Keratinocyte (primary cell): ENCODE data around the gene TRIM65. TPM values are rescaled to one million over a fixed set of nuclear protein-coding genes. Genes with fewer than 3 reads are reported as not detected.

ENCODE experiments used
- DNase-seq: peaks from one replicate; pipeline ENCODE4 v3.0.0-alpha.2; 2011; ENCODE audit warnings: low read depth, missing footprints, low spot score
- FAIRE-seq: peaks from 2 replicates; lab custom pipeline; 2011; peaks lifted over from hg19 to GRCh38; lab: Jason Lieb, UNC
- H2AFZ ChIP-seq: 2 replicates; pipeline ENCODE4 v1.6.0; 2012; ENCODE audit warnings: low read length, control low read depth, inconsistent platforms; ENCODE audit not compliant: control insufficient read depth
- H3K27ac ChIP-seq: 2 replicates; pipeline ENCODE4 v1.5.1; 2011; ENCODE audit warnings: low read length; ENCODE audit not compliant: control insufficient read depth, insufficient read depth
- H3K27me3 ChIP-seq: 3 replicates; pipeline ENCODE4 v1.6.0; 2011; ENCODE audit warnings: low read length; ENCODE audit not compliant: control insufficient read depth, insufficient read depth; ENCODE audit errors: extremely low read depth
- H3K36me3 ChIP-seq, 2 experiments: 2 replicates in 1 of 2; 3 replicates in 1 of 2; pipeline ENCODE4 v1.5.1; 2011; ENCODE audit warnings: low read length in 2 of 2, mild to moderate bottlenecking in 1 of 2; ENCODE audit not compliant: control insufficient read depth in 2 of 2, insufficient read depth in 2 of 2; ENCODE audit errors: extremely low read depth in 1 of 2
- H3K4me1 ChIP-seq: 3 replicates; pipeline ENCODE4 v1.5.1; 2011; ENCODE audit warnings: low read length; ENCODE audit not compliant: control insufficient read depth, insufficient read depth; ENCODE audit errors: extremely low read depth
- H3K4me2 ChIP-seq: 3 replicates; pipeline ENCODE4 v1.6.0; 2011; ENCODE audit warnings: low read depth, low read length; ENCODE audit not compliant: control insufficient read depth, insufficient read depth; ENCODE audit errors: extremely low read depth
- H3K4me3 ChIP-seq, 3 experiments: fragments of 200-600 bp in 1 of 3; sonication (generic) in 1 of 3; 2 replicates in 2 of 3; 3 replicates in 1 of 3; pipeline ENCODE4 v1.5.1; 2011 to 2016; ENCODE audit warnings: low read length in 3 of 3, mild to moderate bottlenecking in 3 of 3, control low read depth in 2 of 3, inconsistent platforms in 1 of 3, low read depth in 1 of 3, mixed read lengths in 1 of 3, mixed run types in 1 of 3, moderate library complexity in 1 of 3; ENCODE audit not compliant: control insufficient read depth in 2 of 3, insufficient read depth in 2 of 3; ENCODE audit errors: extremely low read depth in 1 of 3
- H3K79me2 ChIP-seq: 2 replicates; pipeline ENCODE4 v1.6.0; 2012; ENCODE audit warnings: low read length; ENCODE audit not compliant: control insufficient read depth, insufficient read depth
- H3K9ac ChIP-seq: 3 replicates; pipeline ENCODE4 v1.6.0; 2011; ENCODE audit warnings: low read length; ENCODE audit not compliant: control insufficient read depth, insufficient read depth; ENCODE audit errors: extremely low read depth
- H3K9me1 ChIP-seq: 3 replicates; pipeline ENCODE4 v1.6.0; 2011; ENCODE audit warnings: low read length; ENCODE audit not compliant: control insufficient read depth, insufficient read depth; ENCODE audit errors: extremely low read depth
- H3K9me3 ChIP-seq: 2 replicates; pipeline ENCODE4 v1.5.1; 2012; ENCODE audit warnings: low read depth, low read length; ENCODE audit not compliant: control insufficient read depth
- H4K20me1 ChIP-seq: 3 replicates; pipeline ENCODE4 v1.6.0; 2011; ENCODE audit warnings: low read length; ENCODE audit not compliant: control insufficient read depth, insufficient read depth; ENCODE audit errors: extremely low read depth
- CTCF ChIP-seq, 3 experiments: IDR thresholded peaks in 1 of 3; conservative IDR thresholded peaks in 1 of 3; optimal IDR thresholded peaks in 1 of 3; 2 replicates in 2 of 3; 3 replicates in 1 of 3; pipeline versions ENCODE3 to v1.5.1; 2011; ENCODE audit warnings: low read length in 3 of 3, mild to moderate bottlenecking in 3 of 3, moderate library complexity in 2 of 3, control low read depth in 1 of 3, inconsistent platforms in 1 of 3; ENCODE audit not compliant: insufficient read depth in 2 of 3; ENCODE audit errors: extremely low read depth in 1 of 3
- EZH2 ChIP-seq: IDR thresholded peaks from one replicate; pipeline ENCODE4 v1.6.1; 2012; ENCODE audit warnings: inconsistent platforms, mild to moderate bottlenecking, low read length, moderate library complexity
- dilution Hi-C: fragments of 300-500 bp; cut with MboI; formaldehyde crosslinking; loops from one replicate; pipeline ENCODE4 v1.7.0; 2020; ENCODE audit warnings: low sequenced_read_pairs; ENCODE audit not compliant: extremely low pct_ligation_motif_present
- polyA plus RNA-seq, 5 experiments: library from polyadenylated mRNA; depleted of rRNA in 3 of 5; stranded (reverse) in 3 of 5; stranded (forward) in 1 of 5; unstranded in 1 of 5; fragments of >200 nt; gene quantifications; 1 replicate in 1 of 5; 2 replicates in 3 of 5; 3 replicates in 1 of 5; pipeline versions ENCODE4 v1.2.1 to v1.2.3, GENCODE V29; 2011 to 2012; ENCODE audit warnings: missing spikeins in 2 of 5, low read depth in 1 of 5, low replicate concordance in 1 of 5

The TRIM65 gene
- polyA plus RNA-seq, 1 donor (not counting 4 experiments of a cell fraction or from before 2014, with no cell fraction given) = 7.8 TPM

DNA sequence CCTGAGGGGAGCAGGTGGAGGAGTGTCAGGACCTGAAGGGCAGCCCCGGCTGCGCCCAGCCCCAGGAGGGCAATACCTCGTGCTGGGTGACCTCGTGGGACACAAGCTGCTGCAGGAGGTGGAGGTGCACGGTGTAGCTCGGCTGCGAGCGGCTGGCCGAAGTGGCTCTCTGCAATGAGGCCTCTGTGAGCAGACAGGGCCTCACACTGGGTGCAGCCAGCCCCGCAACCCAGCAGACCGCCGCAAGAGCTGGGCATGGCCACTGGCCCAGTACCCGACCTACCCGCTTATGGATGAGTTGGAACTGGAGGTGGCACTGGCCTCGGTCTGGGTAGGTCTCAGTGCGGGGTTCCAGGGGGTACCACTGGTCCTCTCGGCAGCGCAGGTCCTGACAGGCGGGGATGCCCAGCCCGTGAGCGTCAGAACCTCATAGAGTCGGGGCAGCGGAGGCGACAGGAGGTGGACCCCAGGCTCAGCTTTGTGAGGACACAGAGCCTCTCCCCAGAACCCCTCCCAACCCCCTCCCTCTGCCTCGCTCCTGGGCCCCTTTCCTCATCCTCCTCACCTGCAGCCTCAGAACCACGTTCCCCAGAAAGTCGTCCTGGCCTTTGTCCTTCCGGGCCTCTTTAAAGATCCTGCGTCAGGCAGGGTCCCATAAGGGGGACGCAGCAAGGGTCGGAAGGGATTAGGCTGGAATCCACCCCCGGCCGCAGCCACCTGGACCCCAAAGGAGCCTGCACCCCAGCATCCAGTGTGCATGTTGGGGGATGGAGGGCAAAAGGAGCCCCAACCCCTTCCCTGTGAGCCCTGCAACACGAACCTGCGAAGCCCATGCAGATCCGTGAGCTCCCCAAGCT, 56.6 kb downstream of the TRIM65 start:
- no peak for FAIRE-seq
- H3K79me2 ChIP-seq = no peaks in the 10 kb centered on the region
- H3K4me1 ChIP-seq = peaks cover 12% of the 10 kb centered on the region
- H3K36me3 ChIP-seq = no peaks in the 10 kb centered on the region
- no peak for DNase-seq
- H4K20me1 ChIP-seq = no peaks in the 10 kb centered on the region
- H2AFZ ChIP-seq = no peak overlapping the region
- dilution Hi-C loops = no loop called here
- no peak for TF ChIP-seq EZH2
- TF ChIP-seq CTCF (optimal IDR thresholded peaks at IDR 0.05 in 1 of 3, IDR thresholded peaks at IDR 0.05 in 1 of 3, conservative IDR thresholded peaks at IDR 0.05 in 1 of 3; ENCODE audit: extremely low read depth in 1 of 3, insufficient read depth in 2 of 3, low read length in 3 of 3) = no peak
- H3K27ac ChIP-seq = no peak overlapping the region
- no peaks in the 10 kb centered on the region for H3K9me3 ChIP-seq
- H3K4me3 ChIP-seq = no peak overlapping the region
- H3K27me3 ChIP-seq = no peaks in the 10 kb centered on the region
- no peak overlapping the region for H3K9ac ChIP-seq
- no peak overlapping the region for H3K4me2 ChIP-seq
- no peaks in the 10 kb centered on the region for H3K9me1 ChIP-seq

Other genes starting within 250 kb of the TRIM65 start
- 11.9 to 15.8 TPM (median 12.9 TPM) in 3 replicates for gene RECQL5, start 229.8 kb downstream of the TRIM65 start, polyA plus RNA-seq
- gene SAP30BP, start 229.6 kb downstream of the TRIM65 start, polyA plus RNA-seq = 99.0 to 103 TPM (median 101 TPM) in 3 replicates
- gene ITGB4, start 175.5 kb downstream of the TRIM65 start, polyA plus RNA-seq = 761 to 1,084 TPM (median 1,039 TPM) in 3 replicates
- 1.1 to 5.2 TPM (median 1.3 TPM) in 3 replicates for gene GALK1, start 131.8 kb downstream of the TRIM65 start, polyA plus RNA-seq
- 10.4 to 13.0 TPM (median 10.9 TPM) in 3 replicates for gene UNK, start 112.1 kb downstream of the TRIM65 start, polyA plus RNA-seq
- gene UNC13D, start 52.5 kb downstream of the TRIM65 start, polyA plus RNA-seq = 0.25 to 0.79 TPM (median 0.36 TPM) in 3 replicates
- gene WBP2, start 41.6 kb downstream of the TRIM65 start, polyA plus RNA-seq = 17.0 to 41.4 TPM (median 23.3 TPM) in 3 replicates
- 9.4 to 20.7 TPM (median 10.9 TPM) in 3 replicates for gene TRIM47, start 18.4 kb downstream of the TRIM65 start, polyA plus RNA-seq
- gene MRPL38, start 7.9 kb upstream of the TRIM65 start, polyA plus RNA-seq = 25.2 to 33.8 TPM (median 30.0 TPM) in 3 replicates
- gene FBF1, start 44.1 kb upstream of the TRIM65 start, polyA plus RNA-seq = 3.0 to 6.2 TPM (median 4.3 TPM) in 3 replicates
- 29.7 to 42.8 TPM (median 31.8 TPM) in 3 replicates for gene ACOX1, start 82.2 kb upstream of the TRIM65 start, polyA plus RNA-seq
- gene TEN1, start 82.3 kb upstream of the TRIM65 start, polyA plus RNA-seq = 11.7 to 22.3 TPM (median 15.6 TPM) in 3 replicates
- gene CDK3, start 103.9 kb upstream of the TRIM65 start, polyA plus RNA-seq = 1.8 to 3.6 TPM (median 2.0 TPM) in 3 replicates
- gene EVPL, start 130.4 kb upstream of the TRIM65 start, polyA plus RNA-seq = 6.4 to 11.9 TPM (median 7.6 TPM) in 3 replicates
- 59.0 to 87.1 TPM (median 81.3 TPM) in 3 replicates for gene SRP68, start 175.6 kb upstream of the TRIM65 start, polyA plus RNA-seq
- 0.06 TPM in 1 of 3 replicates, not detected in the others for gene GALR2, start 177.8 kb upstream of the TRIM65 start, polyA plus RNA-seq
- not detected in 3 replicates for gene ZACN, start 182.2 kb upstream of the TRIM65 start, polyA plus RNA-seq
- gene EXOC7, start 206.8 kb upstream of the TRIM65 start, polyA plus RNA-seq = 60.6 to 90.9 TPM (median 61.0 TPM) in 3 replicates
- gene FOXJ1, start 244.3 kb upstream of the TRIM65 start, polyA plus RNA-seq = 0.01 to 0.03 TPM (median 0.02 TPM) in 3 replicates